GM23338 (cell line): ENCODE data around the gene LDLR.

Source experiments
- CTCF ChIP-seq, 2 experiments: fragments of 200-600 bp in 1 of 2; sonication (generic) in 1 of 2; conservative IDR thresholded peaks; 2 replicates each; pipeline versions ENCODE4 v1.5.1 to v1.6.1; 2016 to 2017; ENCODE audit warnings: antibody characterized with exemption in 2 of 2, low read depth in 2 of 2, mild to moderate bottlenecking in 2 of 2, moderate library complexity in 1 of 2
- EZH2 ChIP-seq: fragments of 200-600 bp; sonication (generic); IDR thresholded peaks from one replicate; pipeline ENCODE4 v1.8.0; 2017; ENCODE audit warnings: antibody characterized with exemption, mild to moderate bottlenecking, low read depth; ENCODE audit not compliant: unreplicated experiment
- EZH2phosphoT487 ChIP-seq: fragments of 200-600 bp; sonication (generic); IDR thresholded peaks from one replicate; pipeline ENCODE4 v1.8.1; 2018; ENCODE audit warnings: antibody characterized with exemption; ENCODE audit not compliant: unreplicated experiment
- POLR2AphosphoS5 ChIP-seq: IDR thresholded peaks from 2 replicates; pipeline ENCODE4 v1.6.1; 2016; ENCODE audit warnings: antibody characterized with exemption, low read depth
- REST ChIP-seq: IDR thresholded peaks from one replicate; pipeline ENCODE4 v1.6.1; 2018; ENCODE audit warnings: antibody characterized with exemption; ENCODE audit not compliant: unreplicated experiment
- STAT1 ChIP-seq: IDR thresholded peaks from one replicate; pipeline ENCODE4 v1.6.1; 2016; ENCODE audit warnings: antibody characterized with exemption; ENCODE audit not compliant: unreplicated experiment
- ZNF462 ChIP-seq: fragments of 250-450 bp; sonication (Bioruptor Pico); IDR thresholded peaks from 2 replicates; pipeline ENCODE4 v1.5.0; 2020; ENCODE audit warnings: mild to moderate bottlenecking, moderate library complexity

GRCh38 chr19:11070123-11070522 lies 19.1 kb upstream of the LDLR start:
- TF ChIP-seq EZH2phosphoT487 (no peak), POLR2AphosphoS5 (no peak), CTCF (conservative IDR thresholded peaks at IDR 0.05; ENCODE audit: low read depth in 2 of 2) (no peak), EZH2 (no peak), STAT1 (no peak), REST (no peak), ZNF462 (CRISPR knock-in tag) (no peak)
